Prostate gland (tissue), 2 donors: ENCODE measurements around the gene RAG2.

Experiments
- CTCF ChIP-seq, 4 experiments: fragments of 200-600 bp in 2 of 4; fragments of 450-650 bp in 2 of 4; sonication (generic) in 2 of 4; IDR thresholded peaks; 1 replicate in 3 of 4; 2 replicates in 1 of 4; pipeline ENCODE4 v1.5.1; 2016 to 2019; ENCODE audit warnings: antibody characterized with exemption in 4 of 4, mild to moderate bottlenecking in 2 of 4, moderate library complexity in 2 of 4
- POLR2AphosphoS5 ChIP-seq: sonication (generic); formaldehyde crosslinking; IDR thresholded peaks from one replicate; pipeline ENCODE4 v1.6.1; 2017; ENCODE audit warnings: antibody characterized with exemption

GRCh38 chr11:36577373-36577772 is 20.7 kb downstream of the RAG2 start:
- TF ChIP-seq CTCF (IDR thresholded peaks at IDR 0.05) (no peak), POLR2AphosphoS5 (no peak)
